T-helper 1 cell (primary cell): ENCODE results near the gene TAAR5.
"Not testable (repeated sequence)": the region's sequence is repeated elsewhere in the genome, so short reads cannot be mapped to it uniquely, and the experiment has no call there.

Experiments
- DNase-seq, 5 donors: peaks; one replicate each; pipeline ENCODE4 v3.0.0-alpha.2; 2012 to 2020
- total RNA-seq, 4 donors: gene quantifications; one replicate each; lab custom pipeline; 2026; lab: John Stamatoyannopoulos, UW

The TAAR5 gene, protein sequence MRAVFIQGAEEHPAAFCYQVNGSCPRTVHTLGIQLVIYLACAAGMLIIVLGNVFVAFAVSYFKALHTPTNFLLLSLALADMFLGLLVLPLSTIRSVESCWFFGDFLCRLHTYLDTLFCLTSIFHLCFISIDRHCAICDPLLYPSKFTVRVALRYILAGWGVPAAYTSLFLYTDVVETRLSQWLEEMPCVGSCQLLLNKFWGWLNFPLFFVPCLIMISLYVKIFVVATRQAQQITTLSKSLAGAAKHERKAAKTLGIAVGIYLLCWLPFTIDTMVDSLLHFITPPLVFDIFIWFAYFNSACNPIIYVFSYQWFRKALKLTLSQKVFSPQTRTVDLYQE
- 0 reads per million in 4 donors for total RNA-seq

DNA sequence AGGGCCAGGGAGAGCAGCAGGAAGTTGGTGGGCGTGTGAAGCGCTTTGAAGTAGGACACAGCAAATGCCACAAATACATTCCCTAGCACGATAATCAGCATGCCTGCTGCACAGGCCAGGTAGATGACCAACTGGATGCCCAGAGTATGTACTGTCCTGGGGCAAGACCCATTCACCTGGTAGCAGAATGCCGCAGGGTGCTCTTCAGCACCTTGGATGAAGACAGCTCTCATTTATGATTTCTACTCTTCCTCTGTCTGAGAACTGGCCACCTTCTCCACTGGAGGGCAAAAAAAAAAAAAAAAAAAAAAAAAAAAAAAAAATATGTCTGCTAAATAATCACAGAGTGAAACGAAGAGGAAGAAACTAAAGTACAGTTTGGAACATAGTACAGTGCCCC, at the start of gene TAAR5:
TAAR5 (minus strand) TSS at position 288 of the 400 bp plus-strand sequence; CDS start at position 233, 55 bp downstream.
- no peak for DNase-seq

DNA sequence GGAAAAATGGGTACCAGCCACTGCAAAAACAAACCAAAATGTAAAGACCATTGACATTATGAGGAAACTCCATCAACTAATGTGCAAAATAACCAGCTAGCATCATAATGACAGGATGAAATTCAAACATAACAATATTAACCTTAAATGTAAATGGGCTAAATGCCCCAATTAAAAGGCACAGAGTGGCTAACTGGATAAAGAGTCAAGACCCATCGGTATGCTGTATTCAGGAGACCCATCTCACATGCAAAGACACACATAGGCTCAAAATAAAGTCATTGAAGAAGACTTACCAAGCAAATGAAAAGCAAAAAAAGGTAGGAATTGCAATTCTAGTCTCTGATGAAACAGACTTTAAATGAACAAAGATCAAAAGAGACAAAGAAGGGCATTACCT, 47.6 kb upstream of the TAAR5 start:
- not testable (repeated sequence) for DNase-seq

DNA sequence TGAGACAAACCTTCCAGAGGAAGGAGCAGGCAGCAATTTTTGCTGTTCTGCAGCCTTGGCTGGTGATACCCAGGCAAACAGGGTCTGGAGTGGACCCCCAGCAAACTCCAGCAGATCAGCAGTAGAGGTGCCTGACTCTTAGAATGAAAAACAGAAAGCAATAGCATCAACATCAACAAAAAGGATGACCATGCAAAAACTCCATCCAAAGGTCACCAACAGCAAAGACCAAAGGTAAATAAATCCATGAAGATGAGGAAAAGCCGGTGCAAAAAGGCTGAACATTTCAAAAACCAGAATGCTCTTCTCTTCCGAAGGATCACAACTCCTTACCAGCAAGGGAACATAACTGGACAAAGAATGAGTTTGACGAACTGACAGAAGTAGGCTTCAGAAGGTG, 46.4 kb upstream of the TAAR5 start:
- not testable (repeated sequence) for DNase-seq

DNA sequence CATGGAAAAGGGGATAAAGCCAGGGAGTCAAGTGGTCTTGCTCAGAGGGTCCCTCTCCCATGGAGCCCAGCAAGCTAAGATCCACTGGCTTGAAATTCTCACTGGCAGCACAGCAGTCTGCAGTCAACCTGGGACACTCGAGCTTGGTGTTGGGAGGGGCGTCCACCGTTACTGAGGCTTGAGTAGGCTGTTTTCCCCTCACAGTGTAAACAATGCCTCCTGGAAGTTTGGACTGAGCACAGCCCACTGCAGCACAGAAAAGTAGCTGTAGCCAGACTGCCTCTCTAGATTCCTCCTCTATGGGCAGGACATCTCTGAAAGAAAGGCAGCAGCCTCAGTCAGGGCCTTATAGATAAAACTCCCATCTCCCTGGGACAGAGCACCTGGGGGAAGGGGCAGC, 45.7 kb upstream of the TAAR5 start:
- not testable (repeated sequence) for DNase-seq

DNA sequence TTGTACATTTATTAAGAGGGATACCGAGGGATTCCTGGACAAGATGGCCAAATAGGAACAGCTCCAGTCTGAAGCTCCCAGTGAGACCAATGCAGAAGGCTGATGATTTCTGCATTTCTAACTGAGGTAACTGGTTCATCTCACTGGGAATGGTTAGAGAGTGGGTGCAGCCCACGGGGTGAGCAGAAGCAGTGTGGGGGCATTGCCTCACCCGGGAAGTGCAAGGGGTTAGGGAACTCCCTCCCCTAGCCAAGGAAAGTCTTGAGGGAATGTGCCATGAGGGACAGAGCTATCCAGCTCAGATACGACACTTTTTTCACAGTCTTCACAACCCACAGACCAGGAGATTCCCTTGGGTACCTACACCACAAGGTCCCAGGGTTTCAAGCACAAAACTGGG, 45.3 kb upstream of the TAAR5 start:
- no peak for DNase-seq

DNA sequence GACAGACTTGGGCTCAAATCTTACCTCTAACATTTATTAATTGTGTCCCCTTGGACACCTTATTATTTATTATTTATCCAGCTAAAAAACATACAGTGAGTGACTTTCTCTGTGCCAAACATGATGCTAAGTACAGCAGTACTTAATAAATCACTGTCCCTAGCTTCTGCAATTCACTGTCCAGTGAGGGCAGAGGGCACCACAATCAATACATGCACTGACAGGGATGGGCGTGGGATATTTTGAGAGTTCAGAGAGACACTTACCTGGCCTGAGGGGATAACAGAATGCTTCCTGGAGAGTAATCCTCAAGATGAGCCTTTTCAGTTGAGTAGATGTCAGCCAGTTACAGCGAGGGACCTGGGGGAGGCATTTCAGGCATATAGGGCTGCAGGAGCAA, 43.8 kb upstream of the TAAR5 start:
- no peak for DNase-seq

DNA sequence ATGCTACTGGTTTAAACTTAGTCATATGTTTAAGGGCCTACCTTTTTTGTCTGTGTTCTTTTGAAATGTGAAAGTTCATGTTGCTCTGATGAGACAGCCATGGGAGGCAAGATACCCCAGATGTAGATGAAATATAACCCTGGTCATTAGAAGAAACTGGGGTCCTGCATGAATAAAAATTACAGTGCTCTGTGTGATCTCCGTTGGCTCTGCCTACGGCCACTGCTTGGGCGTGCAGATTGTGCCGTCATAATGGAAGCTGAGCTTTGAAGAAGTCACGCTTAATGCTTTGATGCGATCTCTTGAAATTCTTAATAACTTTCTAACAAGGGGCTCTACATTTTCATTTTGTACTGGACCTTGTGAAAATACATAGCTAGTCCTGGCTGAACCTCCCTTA, 34.6 kb upstream of the TAAR5 start, which contains the start of gene TAAR2:
TAAR2 (minus strand) TSS at position 101 of the 400 bp plus-strand sequence; CDS start at position 101, 0 bp downstream.
- no peak for DNase-seq

DNA sequence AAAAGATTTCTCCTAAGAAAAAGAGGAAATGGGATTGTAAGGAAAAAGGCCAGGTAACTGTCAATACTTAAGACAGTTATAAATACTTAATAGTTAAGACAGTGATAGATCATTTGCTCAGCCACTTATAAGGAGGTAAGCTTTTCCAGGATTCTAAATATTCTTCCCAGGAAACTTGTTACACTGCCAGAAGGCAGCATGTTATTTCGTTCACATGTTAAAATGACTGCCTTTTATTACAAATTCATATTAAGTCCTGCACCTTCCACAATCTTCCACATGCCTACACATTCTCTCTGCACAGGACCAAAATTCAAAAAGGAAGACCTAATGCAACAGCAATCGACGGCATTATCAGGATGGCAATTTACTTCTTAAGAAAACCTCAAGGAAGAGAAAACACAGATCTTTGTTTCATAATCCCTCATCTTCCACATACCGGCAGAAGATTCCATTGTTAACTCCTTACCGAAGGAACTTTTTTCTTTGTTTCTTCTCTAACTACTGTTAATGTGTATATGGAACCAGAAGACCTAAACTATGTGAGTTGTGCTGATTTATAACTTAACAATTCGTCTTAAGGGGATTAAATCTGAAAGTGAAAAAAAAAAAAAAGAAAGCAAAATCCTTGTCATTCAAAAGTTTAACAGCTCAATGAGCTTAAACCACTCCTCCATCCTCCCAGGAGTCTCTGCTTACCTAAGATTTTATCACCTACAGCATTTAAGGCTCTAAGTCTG, 33.7 kb upstream of the TAAR5 start:
- DNase-seq, result no peak

DNA sequence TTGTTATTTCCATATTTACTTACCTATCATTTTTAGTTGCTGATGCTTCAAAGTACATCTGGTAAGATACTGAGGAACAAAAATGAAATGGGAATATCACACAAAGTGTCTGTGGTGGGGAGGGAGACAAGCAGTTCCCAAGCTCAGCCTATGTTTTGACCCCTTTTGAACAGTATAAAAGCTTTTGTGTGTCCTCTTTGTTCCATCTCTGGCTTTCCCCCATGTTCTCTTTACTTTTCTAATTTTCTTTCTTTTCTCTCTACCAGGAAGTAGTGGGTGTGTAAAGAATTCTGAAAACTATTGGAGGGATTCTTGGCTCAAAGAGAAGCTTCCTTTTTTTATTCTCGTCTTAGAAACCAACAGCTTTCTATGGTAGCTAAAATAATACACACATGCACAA, 27.1 kb upstream of the TAAR5 start:
- no peak for DNase-seq

DNA sequence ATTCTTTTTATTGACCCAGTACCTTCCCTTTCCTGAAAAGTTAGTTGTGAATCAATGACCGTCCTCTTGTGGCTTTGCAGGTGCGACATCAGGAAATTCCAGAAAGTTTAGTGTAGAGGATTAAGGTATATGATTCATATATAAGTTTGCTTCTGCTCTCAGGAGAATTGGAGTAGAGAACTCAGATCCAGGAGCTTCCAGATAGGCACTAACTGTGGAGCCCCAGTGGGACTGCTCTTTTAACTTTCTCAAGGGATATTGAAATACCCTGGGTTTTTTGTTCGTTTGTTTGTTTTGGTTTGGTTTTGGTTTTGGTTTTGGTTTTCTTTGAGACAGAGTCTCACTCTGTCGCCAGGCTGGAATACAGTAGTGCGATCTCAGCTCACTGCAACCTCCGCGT, 25.0 kb upstream of the TAAR5 start:
- no peak for DNase-seq

DNA sequence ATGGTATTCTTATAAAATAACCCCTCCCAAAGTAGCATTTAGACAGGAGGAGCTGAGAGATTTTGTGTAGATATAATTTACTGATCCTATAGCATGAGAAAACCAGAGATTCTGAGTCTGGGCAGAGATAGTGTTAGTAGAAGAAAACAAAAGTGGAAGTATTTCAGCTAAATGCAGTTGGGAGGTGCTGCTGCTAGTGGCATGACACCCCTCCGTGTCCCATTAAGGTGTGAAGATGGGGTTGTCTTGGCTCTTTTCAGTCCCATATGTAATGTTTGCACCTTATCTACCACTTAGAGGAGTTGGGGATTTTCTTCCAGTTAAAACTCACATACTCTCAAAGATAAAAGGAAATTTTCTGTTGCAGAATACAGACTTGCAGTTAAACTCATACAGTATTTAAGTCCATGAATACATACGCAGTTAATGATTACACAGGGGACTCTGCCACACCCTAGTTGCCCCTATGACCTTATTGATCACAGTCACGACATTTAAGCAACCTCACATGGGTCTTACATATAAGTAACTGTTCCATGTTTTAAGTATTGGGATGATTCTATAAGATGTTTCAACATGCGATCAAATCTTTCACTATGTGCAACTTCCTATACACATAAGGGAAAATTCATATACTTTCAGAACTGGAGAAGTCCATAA, 23.0 kb upstream of the TAAR5 start:
- DNase-seq, result no peak

DNA sequence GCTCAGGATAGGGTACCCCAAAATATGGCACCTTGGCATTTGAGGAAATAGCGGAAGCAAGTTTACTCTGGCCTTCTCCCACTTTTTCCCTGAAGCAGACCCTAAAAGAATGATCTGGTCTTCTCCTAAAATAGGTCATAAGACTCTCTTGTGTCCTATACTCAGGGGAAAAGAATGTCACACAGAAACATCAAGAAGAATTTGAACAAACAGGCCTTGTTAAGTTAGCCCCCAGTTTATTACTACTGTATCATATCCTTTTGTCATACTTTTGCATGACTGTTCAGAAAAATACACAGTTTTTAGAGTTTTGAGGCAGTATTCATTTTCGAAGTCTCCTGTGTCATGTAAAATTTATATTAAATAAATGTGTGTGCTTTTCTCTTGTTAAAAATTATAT, 22.1 kb upstream of the TAAR5 start:
- DNase-seq, result no peak

DNA sequence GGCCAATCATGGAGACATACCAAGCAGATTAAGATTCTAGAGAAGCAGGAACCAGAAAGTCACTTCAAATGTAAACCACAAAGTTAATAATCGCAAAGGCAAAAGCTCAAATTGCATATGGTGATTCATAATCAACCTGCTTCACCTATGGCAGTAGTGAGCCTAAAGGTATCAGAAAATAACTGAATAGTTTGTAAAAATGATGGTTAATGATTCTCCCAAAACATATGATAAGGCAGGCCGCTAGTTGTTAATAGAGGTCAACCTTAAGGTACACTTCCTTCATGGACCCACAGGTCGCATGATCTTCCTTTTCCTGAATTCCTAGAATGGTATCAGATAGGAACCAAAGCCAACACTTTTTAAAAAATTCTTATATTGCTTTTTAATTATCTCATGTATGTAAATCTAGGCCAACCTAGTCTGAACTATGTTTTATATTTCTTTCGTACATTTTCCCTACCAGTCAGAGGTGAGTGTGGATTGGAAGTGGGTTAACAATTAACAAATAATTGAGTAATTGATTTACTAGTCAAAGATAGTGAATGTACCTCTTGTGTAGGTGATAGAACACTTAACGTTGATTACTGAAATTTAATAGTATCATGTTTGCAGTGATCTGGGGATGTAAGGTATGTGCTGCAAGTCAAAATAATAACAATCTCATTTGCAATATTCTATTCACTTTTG, 18.1 kb upstream of the TAAR5 start:
- no peak for DNase-seq

DNA sequence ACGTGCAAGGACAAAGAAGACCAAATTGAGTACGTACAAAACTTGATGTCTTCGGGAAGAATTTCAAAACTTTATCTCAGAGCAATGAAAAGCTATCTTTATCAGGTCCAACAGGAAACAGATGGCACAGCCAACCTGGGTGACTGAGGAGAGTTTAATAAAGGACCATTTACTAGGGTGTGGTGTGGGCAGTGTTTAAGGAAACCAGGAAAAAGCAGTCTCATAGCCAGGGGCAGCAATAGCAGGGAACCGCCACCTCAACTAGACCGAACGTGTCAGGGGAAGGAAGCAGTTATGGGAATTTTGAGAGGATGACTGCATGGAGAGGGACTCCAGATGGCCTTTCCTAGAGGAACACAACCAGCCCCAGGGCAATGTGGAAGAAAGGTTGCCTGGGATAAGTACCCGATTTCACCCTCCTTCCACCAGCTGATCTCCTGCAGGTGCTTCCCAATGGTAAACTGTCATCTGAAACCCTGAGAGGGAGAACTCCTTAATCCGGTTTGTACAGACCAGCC, 15.2 kb upstream of the TAAR5 start:
- no peak for DNase-seq

DNA sequence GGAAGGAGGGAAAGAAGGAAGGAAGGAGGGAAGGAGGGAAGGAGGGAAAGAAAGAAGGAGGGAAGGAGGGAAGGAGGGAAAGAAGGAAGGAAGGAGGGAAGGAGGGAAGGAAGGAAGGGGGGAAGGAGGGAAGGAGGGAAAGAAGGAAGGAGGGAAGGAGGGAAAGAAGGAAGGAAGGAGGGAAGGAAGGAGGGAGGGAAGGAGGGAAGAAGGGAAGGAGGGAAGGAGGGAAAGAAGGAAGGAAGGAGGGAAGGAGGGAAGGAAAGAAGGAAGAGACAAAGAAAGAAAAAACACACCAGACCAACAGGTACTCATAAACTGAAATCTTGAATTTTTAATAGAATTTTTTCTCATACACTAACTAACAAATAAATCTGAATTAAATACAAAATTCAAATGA, 11.4 kb upstream of the TAAR5 start:
- DNase-seq, result not testable (repeated sequence)

DNA sequence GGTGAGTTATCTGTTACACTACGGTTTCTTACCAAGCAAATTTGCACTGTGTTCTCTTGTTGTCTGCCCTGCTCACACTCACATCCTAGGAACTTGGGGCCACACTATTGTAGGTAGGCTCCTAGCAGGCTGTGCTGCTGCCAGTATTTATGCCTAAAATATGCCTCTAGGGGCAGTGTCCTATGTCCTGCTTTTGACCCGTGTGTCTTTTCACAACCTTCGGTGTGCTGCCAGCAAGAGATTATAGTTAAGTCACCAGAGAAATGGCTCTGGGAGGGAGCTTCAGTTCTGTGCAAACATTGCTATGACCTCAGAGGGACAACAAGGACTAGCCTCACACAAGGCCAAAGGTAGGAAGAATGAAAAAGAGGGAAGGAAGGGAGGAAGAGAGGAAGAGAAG, 8.9 kb upstream of the TAAR5 start:
- DNase-seq, result no peak

DNA sequence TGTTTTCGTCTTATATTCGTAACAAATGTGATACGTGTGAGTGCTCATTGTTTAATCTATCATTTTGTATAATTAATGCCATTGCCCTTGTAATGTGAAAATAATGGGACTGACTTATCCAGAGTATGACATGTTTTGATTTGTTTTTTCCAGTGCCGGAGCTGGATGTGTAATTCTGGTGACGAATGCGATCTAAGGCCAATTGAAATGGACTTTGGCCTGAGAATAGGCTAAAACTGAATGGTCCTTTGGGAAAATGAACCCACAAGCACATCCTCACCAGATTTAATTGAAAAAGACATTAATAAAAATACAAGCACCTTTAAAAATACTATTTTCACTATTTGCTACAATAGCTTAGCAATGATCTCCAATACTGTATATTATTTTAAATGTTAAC, 6.7 kb upstream of the TAAR5 start:
- DNase-seq, result no peak

DNA sequence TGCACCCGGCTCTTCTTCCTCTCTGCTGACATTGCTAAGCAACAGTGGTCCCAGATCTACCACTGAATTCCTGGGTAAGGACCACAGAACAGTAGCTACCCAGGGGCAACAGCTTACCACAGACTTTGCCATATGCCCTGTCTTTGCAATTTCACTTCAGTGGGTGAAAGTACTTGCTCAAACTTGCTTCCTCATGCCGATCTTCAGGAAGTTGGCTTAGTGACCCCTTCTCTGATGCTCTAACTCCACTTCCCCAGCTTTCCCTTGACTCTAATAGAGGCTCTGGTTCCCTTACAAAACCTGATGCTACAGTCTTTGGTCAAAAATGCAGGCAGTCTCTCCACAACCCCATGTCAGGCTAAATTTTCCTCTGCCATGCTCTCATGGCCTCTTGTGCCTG, 3.3 kb upstream of the TAAR5 start:
- no peak for DNase-seq

DNA sequence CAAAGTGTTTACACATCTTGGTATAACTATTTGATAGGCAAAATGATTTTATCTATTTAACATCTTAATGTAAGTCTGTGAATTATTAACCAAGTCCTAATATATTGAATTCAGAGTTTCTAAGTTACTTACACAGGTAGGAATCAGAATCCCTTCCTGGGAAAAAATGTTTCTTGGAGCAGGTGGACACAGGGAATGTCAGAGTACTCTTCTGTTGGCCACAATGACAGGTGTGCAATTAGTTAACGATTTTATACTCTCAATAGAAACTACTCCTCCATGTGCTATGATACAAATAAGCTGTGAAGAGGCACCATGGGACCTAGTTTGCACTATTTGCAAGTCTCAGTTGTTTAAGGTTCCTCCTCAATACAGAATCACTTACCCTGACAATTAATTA, 821 bp upstream of the TAAR5 start:
- no peak for DNase-seq

DNA sequence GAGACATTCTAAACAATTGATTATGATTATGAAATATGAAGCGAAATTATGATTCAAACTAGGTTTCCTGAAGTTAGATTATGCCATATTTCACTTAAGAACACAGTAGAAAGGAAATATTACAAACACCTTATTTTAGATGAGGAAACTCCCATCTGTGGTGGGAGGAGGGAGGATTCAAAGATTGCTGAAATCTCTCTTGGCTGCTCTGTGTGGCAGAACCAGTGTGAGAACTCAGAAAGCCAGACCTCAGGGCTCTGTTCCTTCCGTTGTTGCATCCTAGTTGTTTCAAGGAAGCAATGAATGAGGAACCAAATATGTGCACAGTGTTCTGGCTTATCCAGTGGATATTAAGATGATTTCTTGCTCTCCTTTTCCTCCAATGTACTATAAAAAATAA, 2.1 kb downstream of the TAAR5 start:
- DNase-seq, result no peak

DNA sequence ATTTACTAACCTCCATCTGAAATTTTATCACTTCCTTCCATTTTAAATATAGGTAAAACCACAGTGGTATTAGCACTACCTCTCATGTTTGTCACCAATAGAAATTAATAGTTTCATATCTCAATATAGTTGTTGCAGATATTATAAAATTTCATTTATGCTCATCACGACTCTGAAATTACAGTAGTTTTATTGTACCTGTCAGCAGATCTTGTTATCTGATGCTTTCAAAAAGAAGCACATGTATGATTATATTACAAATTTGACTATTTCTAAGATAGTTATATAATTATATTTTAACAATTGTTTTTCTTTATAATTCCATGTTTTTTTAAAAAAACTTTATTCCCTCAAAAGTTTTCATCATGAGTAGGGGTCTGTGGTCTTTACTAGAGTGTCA, 4.8 kb downstream of the TAAR5 start:
- DNase-seq, result no peak

DNA sequence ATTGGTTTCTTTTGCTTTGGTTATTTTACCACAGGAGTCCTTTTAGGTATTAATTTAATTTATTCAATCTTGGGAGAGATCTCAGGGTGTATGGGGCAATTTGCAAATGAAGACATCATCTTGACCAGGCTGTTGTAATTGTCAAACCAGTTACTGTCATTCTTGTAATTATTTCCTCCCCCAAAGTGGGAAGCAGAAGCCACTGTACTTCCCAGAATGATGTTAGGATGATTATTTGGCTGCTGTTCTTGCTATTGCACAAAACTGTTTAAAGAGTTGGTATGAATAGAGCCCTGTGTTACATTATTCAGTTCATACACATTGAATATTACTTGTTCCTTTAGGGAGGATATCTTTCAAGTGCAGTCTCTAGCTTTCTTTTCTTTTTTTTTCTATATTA, 17.8 kb downstream of the TAAR5 start:
- DNase-seq, result no peak

DNA sequence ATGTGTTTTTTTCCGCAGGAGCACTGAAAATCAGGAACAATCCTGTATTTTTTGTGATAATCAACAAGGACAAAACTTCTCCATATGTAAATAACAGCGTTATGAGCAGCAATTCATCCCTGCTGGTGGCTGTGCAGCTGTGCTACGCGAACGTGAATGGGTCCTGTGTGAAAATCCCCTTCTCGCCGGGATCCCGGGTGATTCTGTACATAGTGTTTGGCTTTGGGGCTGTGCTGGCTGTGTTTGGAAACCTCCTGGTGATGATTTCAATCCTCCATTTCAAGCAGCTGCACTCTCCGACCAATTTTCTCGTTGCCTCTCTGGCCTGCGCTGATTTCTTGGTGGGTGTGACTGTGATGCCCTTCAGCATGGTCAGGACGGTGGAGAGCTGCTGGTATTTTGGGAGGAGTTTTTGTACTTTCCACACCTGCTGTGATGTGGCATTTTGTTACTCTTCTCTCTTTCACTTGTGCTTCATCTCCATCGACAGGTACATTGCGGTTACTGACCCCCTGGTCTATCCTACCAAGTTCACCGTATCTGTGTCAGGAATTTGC, 19.2 kb downstream of the TAAR5 start, which contains the start of gene TAAR6:
TAAR6 (plus strand) TSS at position 102 of the 557 bp plus-strand sequence; CDS start at position 102, 0 bp downstream.
- no peak for DNase-seq
